AG04450 (cell line): Measurements from ENCODE around the gene SH3RF3. TPM values are rescaled to one million over a fixed set of nuclear protein-coding genes. Genes with fewer than 3 reads are reported as not detected.
A peak's percentile ranks its signal among the peaks of the same experiment; 100 is the strongest.

ENCODE experiments used
- CTCF ChIA-PET: fragments of 300-600, 350-600 bp; formaldehyde crosslinking; extraction: SDS; loops from one replicate; lab custom pipeline; 2022; ENCODE audit warnings: antibody characterized with exemption, inconsistent platforms; lab: Charles Lee
- POLR2A ChIA-PET: fragments of 350-600 bp; formaldehyde crosslinking; extraction: SDS; loops from one replicate; lab custom pipeline; 2021; ENCODE audit warnings: antibody characterized with exemption, inconsistent platforms; lab: Yijun Ruan, JAX
- DNase-seq: peaks from one replicate; pipeline ENCODE4 v3.0.0-alpha.2; 2011; ENCODE audit warnings: low read depth, low spot score
- H3K27ac ChIP-seq: one replicate; pipeline ENCODE4 v1.5.1; 2012; ENCODE audit warnings: low read depth, low read length, control low read depth
- H3K27me3 ChIP-seq: one replicate; pipeline ENCODE4 v1.6.0; 2012; ENCODE audit warnings: low read length; ENCODE audit not compliant: control insufficient read depth, insufficient read depth
- H3K4me3 ChIP-seq: 2 replicates; pipeline ENCODE4 v1.5.1; 2011; ENCODE audit warnings: mild to moderate bottlenecking, low read depth, low read length, control low read depth
- H3K9me3 ChIP-seq: 2 replicates; pipeline ENCODE4 v1.5.1; 2012; ENCODE audit warnings: low read length; ENCODE audit not compliant: control insufficient read depth, insufficient read depth
- CTCF ChIP-seq: IDR thresholded peaks from 2 replicates; pipeline ENCODE4 v1.5.1; 2011; ENCODE audit warnings: low read depth, low read length, control low read depth, inconsistent platforms
- polyA plus RNA-seq: library from polyadenylated mRNA; depleted of rRNA; stranded (reverse); fragments of >200 nt; gene quantifications from 2 replicates; pipeline ENCODE4 v1.2.3, GENCODE V29; 2011

SH3RF3 gene
- polyA plus RNA-seq, 1 experiment = 5.7 TPM

GRCh38 chr2:109511168-109511567 lies 382.2 kb downstream of the SH3RF3 start:
- no peaks in the 10 kb centered on the region for H3K27me3 ChIP-seq
- H3K27ac ChIP-seq = no peak overlapping the region
- no peak for DNase-seq
- ChIA-PET CTCF (interaction anchor here (1.0 to 3.2 kb wide), 14 partner anchors 11 to 383 kb away, joined by 3 to 38 read pairs (median 6); partner anchors contain the start of gene SH3RF3), POLR2A (no interaction called here)
- no peak overlapping the region for H3K4me3 ChIP-seq
- peaks cover 11% of the 10 kb centered on the region for H3K9me3 ChIP-seq
- TF ChIP-seq CTCF = no peak

- Histone ChIP-seq H3K27ac (no peak overlapping the region), H3K4me3 (no peak overlapping the region), H3K9me3 (peaks cover 11% of the 10 kb centered on the region), H3K27me3 (no peaks in the 10 kb centered on the region)
- no peak for DNase-seq
- ChIA-PET POLR2A (no interaction called here), CTCF (interaction anchor here (0.6 to 3.2 kb wide), 4 partner anchors 14 to 384 kb away, joined by 5 to 38 read pairs (median 22); partner anchors contain the start of gene SH3RF3)
- no peak for TF ChIP-seq CTCF
These were observed 383.1 kb downstream of the SH3RF3 start for GRCh38 chr2:109512076-109512475.

- no peak overlapping the region for H3K4me3 ChIP-seq
- H3K27ac ChIP-seq = no peak overlapping the region
- H3K9me3 ChIP-seq = peaks cover 11% of the 10 kb centered on the region
- TF ChIP-seq CTCF = no peak
- POLR2A ChIA-PET = no interaction called here
- no peaks in the 10 kb centered on the region for H3K27me3 ChIP-seq
- CTCF ChIA-PET = no interaction called here
- DNase-seq = no peak
These were observed 384.2 kb downstream of the SH3RF3 start for GRCh38 chr2:109513230-109513629.

- DNase-seq = peak; percentile 84
- no peak for TF ChIP-seq CTCF
- Histone ChIP-seq H3K4me3 (no peak overlapping the region), H3K9me3 (peaks cover 7% of the 10 kb centered on the region), H3K27me3 (no peaks in the 10 kb centered on the region), H3K27ac (peak overlapping the region; percentile 90)
- CTCF ChIA-PET = interaction anchor here (0.5 to 1.0 kb wide), 3 partner anchors 145 to 387 kb away, joined by 3 read pairs; no protein-coding TSS in a partner anchor
- POLR2A ChIA-PET = interaction anchor here (0.8 to 1.3 kb wide), 5 partner anchors 78 to 385 kb away, joined by 3 to 6 read pairs (median 4); partner anchors contain the start of gene SH3RF3
These were observed 385.0 kb downstream of the SH3RF3 start for GRCh38 chr2:109513749-109514588.

GRCh38 chr2:109514857-109515256 lies 385.9 kb downstream of the SH3RF3 start:
- CTCF ChIA-PET = interaction anchor here (1.0 kb wide), 1 partner anchor 221 kb away, joined by 3 read pairs; no protein-coding TSS in a partner anchor

More at GRCh38 chr2:109514857-109515256, 385.9 kb downstream of the SH3RF3 start:
- Histone ChIP-seq H3K9me3 (no peaks in the 10 kb centered on the region), H3K4me3 (no peak overlapping the region), H3K27ac (peak overlapping the region; percentile 90), H3K27me3 (no peaks in the 10 kb centered on the region)
- TF ChIP-seq CTCF = no peak
- POLR2A ChIA-PET = interaction anchor here (1.2 to 1.3 kb wide), 2 partner anchors 196 to 386 kb away, joined by 4 to 6 read pairs; partner anchors contain the start of gene SH3RF3
- DNase-seq = no peak
